HepG2 (cell line): ENCODE results near the gene POC1B. TPM values are rescaled to one million over a fixed set of nuclear protein-coding genes. Genes with fewer than 3 reads are reported as not detected.
A peak's percentile ranks its signal among the peaks of the same experiment; 100 is the strongest.

Experiments used
- KDM5A ChIP-seq: fragments of 200-600 bp; sonication (generic); IDR thresholded peaks from 2 replicates; pipeline ENCODE4 v1.7.0; 2018; ENCODE audit warnings: antibody characterized with exemption, mild to moderate bottlenecking, low read length, borderline replicate concordance
- KLF9 ChIP-seq: IDR thresholded peaks from 2 replicates; pipeline ENCODE4 v1.6.1; 2016; ENCODE audit warnings: low read depth
- KMT2A ChIP-seq: sonication (generic); formaldehyde crosslinking; IDR thresholded peaks from 2 replicates; pipeline ENCODE4 v1.4.0; 2020; ENCODE audit warnings: missing genetic modification reagents
- PHF8 ChIP-seq: sonication (generic); formaldehyde crosslinking; IDR thresholded peaks from 2 replicates; pipeline ENCODE4 v1.5.0; 2020; ENCODE audit warnings: missing genetic modification reagents
- PITX1 ChIP-seq: sonication (generic); formaldehyde crosslinking; IDR thresholded peaks from 2 replicates; pipeline ENCODE4 v1.5.1; 2020; ENCODE audit warnings: mild to moderate bottlenecking, missing genetic modification reagents
- SOX6 ChIP-seq, 2 experiments: fragments of 450-650 bp in 1 of 2; sonication (generic) in 1 of 2; formaldehyde crosslinking in 1 of 2; IDR thresholded peaks; 2 replicates each; pipeline versions ENCODE4 v1.4.0 to v1.6.1; 2017 to 2020; ENCODE audit warnings: antibody characterized with exemption in 1 of 2, mild to moderate bottlenecking in 1 of 2, missing genetic modification reagents in 1 of 2
- TBX2 ChIP-seq: sonication (generic); formaldehyde crosslinking; IDR thresholded peaks from 2 replicates; pipeline ENCODE4 v1.5.0; 2020; ENCODE audit warnings: missing genetic modification reagents, mild to moderate bottlenecking, borderline replicate concordance
- TCF7 ChIP-seq: sonication (generic); IDR thresholded peaks from 2 replicates; pipeline ENCODE4 v1.6.1; 2016; ENCODE audit warnings: antibody characterized with exemption, low read depth
- THAP11 ChIP-seq: IDR thresholded peaks from 2 replicates; pipeline ENCODE4 v1.6.1; 2016; ENCODE audit warnings: missing biosample characterization, missing genetic modification reagents
- ZBTB42 ChIP-seq: sonication (generic); formaldehyde crosslinking; IDR thresholded peaks from 2 replicates; pipeline ENCODE4 v1.5.0; 2020; ENCODE audit warnings: mild to moderate bottlenecking, missing genetic modification reagents
- ZBTB8A ChIP-seq: sonication (generic); formaldehyde crosslinking; IDR thresholded peaks from 2 replicates; pipeline ENCODE4 v1.4.0; 2020; ENCODE audit warnings: mild to moderate bottlenecking, low read depth, missing genetic modification reagents, borderline replicate concordance
- ZFP37 ChIP-seq: sonication (generic); formaldehyde crosslinking; IDR thresholded peaks from 2 replicates; pipeline ENCODE4 v1.4.0; 2020; ENCODE audit warnings: missing genetic modification reagents, borderline replicate concordance
- ZNF484 ChIP-seq: sonication (generic); formaldehyde crosslinking; IDR thresholded peaks from 2 replicates; pipeline ENCODE4 v1.5.1; 2020; ENCODE audit warnings: mild to moderate bottlenecking, low read depth, missing genetic modification reagents, borderline replicate concordance
- ZNF552 ChIP-seq: sonication (generic); formaldehyde crosslinking; IDR thresholded peaks from 2 replicates; pipeline ENCODE4 v1.9.0; 2022; ENCODE audit warnings: missing genetic modification reagents, mild to moderate bottlenecking, borderline replicate concordance
- ZNF816 ChIP-seq: sonication (generic); formaldehyde crosslinking; IDR thresholded peaks from 2 replicates; pipeline ENCODE4 v1.8.0; 2022; ENCODE audit warnings: missing genetic modification reagents, mild to moderate bottlenecking, borderline replicate concordance
- ZSCAN20 ChIP-seq: sonication (generic); formaldehyde crosslinking; IDR thresholded peaks from 2 replicates; pipeline ENCODE4 v1.4.0; 2020; ENCODE audit warnings: missing genetic modification reagents, mild to moderate bottlenecking, borderline replicate concordance
- polyA plus RNA-seq, 8 experiments: library from polyadenylated mRNA; depleted of rRNA in 3 of 8; stranded (reverse) in 7 of 8; unstranded in 1 of 8; fragments of >200 nt; fragmentation: Illumina TruSeq in 4 of 8; extraction: Trizol in 4 of 8; gene quantifications; 2 replicates each; pipeline versions ENCODE4 v1.2.1 to v1.2.3, GENCODE V29; 2011 to 2016; ENCODE audit warnings: low read depth in 4 of 8, missing spikeins in 1 of 8, mixed read lengths in 1 of 8; ENCODE audit not compliant: insufficient read depth in 1 of 8
- total RNA-seq, 5 experiments: library from RNA; depleted of rRNA; stranded (reverse); fragments of >200 nt; fragmentation: Illumina TruSeq; extraction: Trizol; gene quantifications; 2 replicates each; pipeline ENCODE4 v1.2.3, GENCODE V29; 2016; ENCODE audit warnings: low read depth in 1 of 5
- TF ChIP-seq, protein P1 (sequence below): sonication (generic); formaldehyde crosslinking; IDR thresholded peaks from 2 replicates; pipeline ENCODE4 v1.4.0; 2020; ENCODE audit warnings: missing genetic modification reagents
- TF ChIP-seq, protein P2 (sequence below): sonication (generic); formaldehyde crosslinking; IDR thresholded peaks from 2 replicates; pipeline ENCODE4 v1.8.0; 2022; ENCODE audit warnings: mild to moderate bottlenecking, missing genetic modification reagents; ENCODE audit not compliant: insufficient replicate concordance
- TF ChIP-seq, protein P3 (sequence below): sonication (generic); formaldehyde crosslinking; IDR thresholded peaks from 2 replicates; pipeline ENCODE4 v1.4.0; 2020; ENCODE audit warnings: missing genetic modification reagents
- TF ChIP-seq, protein P4 (sequence below): sonication (generic); formaldehyde crosslinking; conservative IDR thresholded peaks from 2 replicates; pipeline ENCODE4 v1.5.0; 2020; ENCODE audit warnings: missing genetic modification reagents

The POC1B gene
- total and polyA plus RNA-seq, 2 of the 13 experiments (the other 11 are each of a cell fraction or from before 2014, with no cell fraction given) = 9.3 to 11.0 TPM

DNA sequence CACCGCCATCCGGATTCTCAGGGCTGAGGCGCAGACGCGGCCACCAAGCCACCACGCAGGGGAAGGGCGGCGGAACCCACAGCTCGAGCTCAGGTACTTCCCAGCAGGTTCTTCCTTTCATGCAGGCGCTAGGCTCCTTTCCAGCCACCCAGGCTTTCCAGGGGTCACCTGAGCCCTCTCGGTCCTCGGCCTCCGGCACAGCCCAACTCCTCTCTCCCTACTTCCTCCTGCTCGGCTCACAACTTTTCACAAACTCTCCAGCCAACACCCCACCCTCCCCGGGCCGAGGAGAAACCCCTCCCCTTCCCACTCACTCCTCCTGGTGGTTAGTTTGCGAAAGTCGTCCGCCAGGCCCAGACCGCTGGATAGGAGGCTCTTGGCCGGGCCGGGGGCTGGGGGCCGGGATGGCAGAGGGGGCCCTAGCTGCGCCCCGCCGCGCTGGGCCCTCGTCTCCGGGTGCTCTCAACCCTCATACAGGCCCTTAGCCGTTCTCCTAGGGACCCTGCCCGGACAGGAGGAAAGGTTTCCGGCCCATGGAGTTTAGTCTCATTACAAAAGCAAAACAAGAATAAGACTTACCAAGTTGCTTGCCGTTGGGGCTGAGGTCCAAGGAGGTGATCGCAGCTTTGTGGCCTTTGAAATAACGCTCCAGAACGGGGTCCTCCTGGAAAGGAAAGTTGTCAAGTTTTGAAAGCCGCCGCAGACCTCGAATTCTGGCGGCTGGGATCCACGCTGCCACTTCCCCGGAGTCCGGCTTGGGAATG lies 1.1 kb downstream of the POC1B start, which contains the start of gene GALNT4 (continued):
- TF ChIP-seq, protein P1, sequence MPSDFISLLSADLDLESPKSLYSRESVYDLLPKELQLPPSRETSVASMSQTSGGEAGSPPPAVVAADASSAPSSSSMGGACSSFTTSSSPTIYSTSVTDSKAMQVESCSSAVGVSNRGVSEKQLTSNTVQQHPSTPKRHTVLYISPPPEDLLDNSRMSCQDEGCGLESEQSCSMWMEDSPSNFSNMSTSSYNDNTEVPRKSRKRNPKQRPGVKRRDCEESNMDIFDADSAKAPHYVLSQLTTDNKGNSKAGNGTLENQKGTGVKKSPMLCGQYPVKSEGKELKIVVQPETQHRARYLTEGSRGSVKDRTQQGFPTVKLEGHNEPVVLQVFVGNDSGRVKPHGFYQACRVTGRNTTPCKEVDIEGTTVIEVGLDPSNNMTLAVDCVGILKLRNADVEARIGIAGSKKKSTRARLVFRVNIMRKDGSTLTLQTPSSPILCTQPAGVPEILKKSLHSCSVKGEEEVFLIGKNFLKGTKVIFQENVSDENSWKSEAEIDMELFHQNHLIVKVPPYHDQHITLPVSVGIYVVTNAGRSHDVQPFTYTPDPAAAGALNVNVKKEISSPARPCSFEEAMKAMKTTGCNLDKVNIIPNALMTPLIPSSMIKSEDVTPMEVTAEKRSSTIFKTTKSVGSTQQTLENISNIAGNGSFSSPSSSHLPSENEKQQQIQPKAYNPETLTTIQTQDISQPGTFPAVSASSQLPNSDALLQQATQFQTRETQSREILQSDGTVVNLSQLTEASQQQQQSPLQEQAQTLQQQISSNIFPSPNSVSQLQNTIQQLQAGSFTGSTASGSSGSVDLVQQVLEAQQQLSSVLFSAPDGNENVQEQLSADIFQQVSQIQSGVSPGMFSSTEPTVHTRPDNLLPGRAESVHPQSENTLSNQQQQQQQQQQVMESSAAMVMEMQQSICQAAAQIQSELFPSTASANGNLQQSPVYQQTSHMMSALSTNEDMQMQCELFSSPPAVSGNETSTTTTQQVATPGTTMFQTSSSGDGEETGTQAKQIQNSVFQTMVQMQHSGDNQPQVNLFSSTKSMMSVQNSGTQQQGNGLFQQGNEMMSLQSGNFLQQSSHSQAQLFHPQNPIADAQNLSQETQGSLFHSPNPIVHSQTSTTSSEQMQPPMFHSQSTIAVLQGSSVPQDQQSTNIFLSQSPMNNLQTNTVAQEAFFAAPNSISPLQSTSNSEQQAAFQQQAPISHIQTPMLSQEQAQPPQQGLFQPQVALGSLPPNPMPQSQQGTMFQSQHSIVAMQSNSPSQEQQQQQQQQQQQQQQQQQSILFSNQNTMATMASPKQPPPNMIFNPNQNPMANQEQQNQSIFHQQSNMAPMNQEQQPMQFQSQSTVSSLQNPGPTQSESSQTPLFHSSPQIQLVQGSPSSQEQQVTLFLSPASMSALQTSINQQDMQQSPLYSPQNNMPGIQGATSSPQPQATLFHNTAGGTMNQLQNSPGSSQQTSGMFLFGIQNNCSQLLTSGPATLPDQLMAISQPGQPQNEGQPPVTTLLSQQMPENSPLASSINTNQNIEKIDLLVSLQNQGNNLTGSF (CRISPR knock-in tag) = no peak
- TF ChIP-seq PITX1 (CRISPR knock-in tag) (no peak), KDM5A (no peak; the same call in 1 of the 2 replicates), KMT2A (CRISPR knock-in tag) (peak; percentile 62; the same call in 1 of the 2 replicates), ZFP37 (CRISPR knock-in tag) (no peak), ZNF552 (CRISPR knock-in tag) (no peak), ZNF484 (CRISPR knock-in tag) (no peak), TBX2 (peak; percentile 30; the same call in 1 of the 2 replicates), ZBTB42 (CRISPR knock-in tag) (0 out of 2 replicates have a peak, but pooled peaks have one; percentile 25), THAP11 (CRISPR knock-in tag) (peak; percentile 45; the same call in 1 of the 2 replicates), SOX6 (IDR thresholded peaks at IDR 0.05) (no peak), SOX6 (CRISPR knock-in tag; IDR thresholded peaks at IDR 0.05) (peak; percentile 69; the same call in 1 of the 2 replicates), ZBTB8A (CRISPR knock-in tag) (no peak), PHF8 (CRISPR knock-in tag) (peak; percentile 73), ZSCAN20 (CRISPR knock-in tag) (no peak; the same call in 1 of the 2 replicates), KLF9 (CRISPR knock-in tag) (no peak), TCF7 (no peak), ZNF816 (CRISPR knock-in tag) (no peak)
- TF ChIP-seq, protein P2, sequence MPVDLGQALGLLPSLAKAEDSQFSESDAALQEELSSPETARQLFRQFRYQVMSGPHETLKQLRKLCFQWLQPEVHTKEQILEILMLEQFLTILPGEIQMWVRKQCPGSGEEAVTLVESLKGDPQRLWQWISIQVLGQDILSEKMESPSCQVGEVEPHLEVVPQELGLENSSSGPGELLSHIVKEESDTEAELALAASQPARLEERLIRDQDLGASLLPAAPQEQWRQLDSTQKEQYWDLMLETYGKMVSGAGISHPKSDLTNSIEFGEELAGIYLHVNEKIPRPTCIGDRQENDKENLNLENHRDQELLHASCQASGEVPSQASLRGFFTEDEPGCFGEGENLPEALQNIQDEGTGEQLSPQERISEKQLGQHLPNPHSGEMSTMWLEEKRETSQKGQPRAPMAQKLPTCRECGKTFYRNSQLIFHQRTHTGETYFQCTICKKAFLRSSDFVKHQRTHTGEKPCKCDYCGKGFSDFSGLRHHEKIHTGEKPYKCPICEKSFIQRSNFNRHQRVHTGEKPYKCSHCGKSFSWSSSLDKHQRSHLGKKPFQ = no peak
- TF ChIP-seq, protein P3, sequence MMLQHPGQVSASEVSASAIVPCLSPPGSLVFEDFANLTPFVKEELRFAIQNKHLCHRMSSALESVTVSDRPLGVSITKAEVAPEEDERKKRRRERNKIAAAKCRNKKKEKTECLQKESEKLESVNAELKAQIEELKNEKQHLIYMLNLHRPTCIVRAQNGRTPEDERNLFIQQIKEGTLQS (CRISPR knock-in tag) = no peak
- TF ChIP-seq, protein P4, sequence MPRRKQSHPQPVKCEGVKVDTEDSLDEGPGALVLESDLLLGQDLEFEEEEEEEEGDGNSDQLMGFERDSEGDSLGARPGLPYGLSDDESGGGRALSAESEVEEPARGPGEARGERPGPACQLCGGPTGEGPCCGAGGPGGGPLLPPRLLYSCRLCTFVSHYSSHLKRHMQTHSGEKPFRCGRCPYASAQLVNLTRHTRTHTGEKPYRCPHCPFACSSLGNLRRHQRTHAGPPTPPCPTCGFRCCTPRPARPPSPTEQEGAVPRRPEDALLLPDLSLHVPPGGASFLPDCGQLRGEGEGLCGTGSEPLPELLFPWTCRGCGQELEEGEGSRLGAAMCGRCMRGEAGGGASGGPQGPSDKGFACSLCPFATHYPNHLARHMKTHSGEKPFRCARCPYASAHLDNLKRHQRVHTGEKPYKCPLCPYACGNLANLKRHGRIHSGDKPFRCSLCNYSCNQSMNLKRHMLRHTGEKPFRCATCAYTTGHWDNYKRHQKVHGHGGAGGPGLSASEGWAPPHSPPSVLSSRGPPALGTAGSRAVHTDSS (CRISPR knock-in tag) = no peak
